ENCODE measurements around the gene SNRPB. TPM values are rescaled to one million over a fixed set of nuclear protein-coding genes. Genes with fewer than 3 reads are reported as not detected.
A peak's percentile ranks its signal among the peaks of the same experiment; 100 is the strongest.

SNRPB gene
- total and polyA plus RNA-seq, 2 of the 13 experiments (the other 11 are each of a cell fraction or from before 2014, with no cell fraction given): 473 to 844 TPM

DNA sequence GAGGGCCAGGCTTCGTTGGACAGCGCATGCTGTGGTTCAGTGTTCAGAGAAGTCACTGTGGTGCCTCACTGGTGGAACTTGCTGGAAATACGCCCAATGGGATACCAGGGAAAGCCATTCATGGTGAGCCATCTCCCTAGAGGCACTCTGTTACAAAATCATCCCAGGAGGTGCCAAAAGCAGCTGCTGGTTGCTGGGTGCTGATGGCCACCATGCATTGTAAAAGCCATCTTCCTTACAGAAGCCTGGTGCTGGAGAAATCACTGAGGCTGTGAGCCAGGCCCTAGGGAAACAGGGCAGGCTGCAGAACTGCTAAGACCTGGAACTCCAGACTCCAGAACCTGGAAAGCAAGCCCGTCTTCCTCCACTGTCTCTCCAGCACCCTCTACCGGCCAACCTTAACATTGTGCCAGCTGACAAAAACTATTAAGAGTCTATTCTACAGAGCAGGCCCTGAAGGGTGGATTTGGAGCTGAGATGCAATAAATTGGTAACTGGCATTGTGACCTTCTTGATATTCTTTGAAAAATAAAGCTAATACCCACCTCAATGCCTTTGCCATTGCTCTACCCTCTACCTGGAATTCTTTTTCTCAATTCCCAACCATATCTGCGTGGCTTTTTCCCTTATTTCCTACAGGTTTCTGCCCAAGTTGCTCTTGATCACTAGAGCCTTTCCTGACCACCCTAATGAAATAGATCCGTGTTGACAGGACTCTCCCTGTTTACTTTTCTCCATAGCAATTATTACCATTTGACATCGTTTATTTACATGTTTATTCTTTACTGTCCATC lies 18.5 kb downstream of the SNRPB start (continued):
- TF ChIP-seq TSC22D2 (CRISPR knock-in tag; IDR thresholded peaks at IDR 0.05; ENCODE audit: borderline replicate concordance) (peak; percentile 22; the same call in 1 of the 2 replicates), KDM2A (CRISPR knock-in tag; IDR thresholded peaks at IDR 0.05; ENCODE audit: borderline replicate concordance, low read depth) (0 out of 2 replicates have a peak, but pooled peaks have one; percentile 35), PAX8 (CRISPR knock-in tag; IDR thresholded peaks at IDR 0.05; ENCODE audit: borderline replicate concordance) (no peak), ZNF562 (CRISPR knock-in tag; IDR thresholded peaks at IDR 0.05; ENCODE audit: borderline replicate concordance) (no peak), ZNF720 (CRISPR knock-in tag; IDR thresholded peaks at IDR 0.05) (0 out of 2 replicates have a peak, but pooled peaks have one; percentile 51), TARDBP (CRISPR knock-in tag; IDR thresholded peaks at IDR 0.05) (0 out of 2 replicates have a peak, but pooled peaks have one; percentile 31), ZFX (CRISPR knock-in tag; IDR thresholded peaks at IDR 0.05; ENCODE audit: low read depth) (peak; percentile 36; the same call in 1 of the 2 replicates), THAP11 (CRISPR knock-in tag; IDR thresholded peaks at IDR 0.05) (peak; percentile 33; the same call in 1 of the 2 replicates), KAT7 (CRISPR knock-in tag; IDR thresholded peaks at IDR 0.05; ENCODE audit: borderline replicate concordance) (no peak), NR2F1 (CRISPR knock-in tag; IDR thresholded peaks at IDR 0.05) (no peak), MYC (CRISPR knock-in tag; IDR thresholded peaks at IDR 0.05; ENCODE audit: borderline replicate concordance) (0 out of 2 replicates have a peak, but pooled peaks have one; percentile 14), ZNF616 (CRISPR knock-in tag; IDR thresholded peaks at IDR 0.05; ENCODE audit: low read depth) (no peak), ZNF607 (CRISPR knock-in tag; IDR thresholded peaks at IDR 0.05; ENCODE audit: borderline replicate concordance) (0 out of 2 replicates have a peak, but pooled peaks have one; percentile 30), BHLHE40 (IDR thresholded peaks at IDR 0.05; ENCODE audit: low read length) (no peak)
- TF ChIP-seq, protein P1, sequence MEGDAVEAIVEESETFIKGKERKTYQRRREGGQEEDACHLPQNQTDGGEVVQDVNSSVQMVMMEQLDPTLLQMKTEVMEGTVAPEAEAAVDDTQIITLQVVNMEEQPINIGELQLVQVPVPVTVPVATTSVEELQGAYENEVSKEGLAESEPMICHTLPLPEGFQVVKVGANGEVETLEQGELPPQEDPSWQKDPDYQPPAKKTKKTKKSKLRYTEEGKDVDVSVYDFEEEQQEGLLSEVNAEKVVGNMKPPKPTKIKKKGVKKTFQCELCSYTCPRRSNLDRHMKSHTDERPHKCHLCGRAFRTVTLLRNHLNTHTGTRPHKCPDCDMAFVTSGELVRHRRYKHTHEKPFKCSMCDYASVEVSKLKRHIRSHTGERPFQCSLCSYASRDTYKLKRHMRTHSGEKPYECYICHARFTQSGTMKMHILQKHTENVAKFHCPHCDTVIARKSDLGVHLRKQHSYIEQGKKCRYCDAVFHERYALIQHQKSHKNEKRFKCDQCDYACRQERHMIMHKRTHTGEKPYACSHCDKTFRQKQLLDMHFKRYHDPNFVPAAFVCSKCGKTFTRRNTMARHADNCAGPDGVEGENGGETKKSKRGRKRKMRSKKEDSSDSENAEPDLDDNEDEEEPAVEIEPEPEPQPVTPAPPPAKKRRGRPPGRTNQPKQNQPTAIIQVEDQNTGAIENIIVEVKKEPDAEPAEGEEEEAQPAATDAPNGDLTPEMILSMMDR (CRISPR knock-in tag; IDR thresholded peaks at IDR 0.05): peak; percentile 93
- TF ChIP-seq, protein P2, sequence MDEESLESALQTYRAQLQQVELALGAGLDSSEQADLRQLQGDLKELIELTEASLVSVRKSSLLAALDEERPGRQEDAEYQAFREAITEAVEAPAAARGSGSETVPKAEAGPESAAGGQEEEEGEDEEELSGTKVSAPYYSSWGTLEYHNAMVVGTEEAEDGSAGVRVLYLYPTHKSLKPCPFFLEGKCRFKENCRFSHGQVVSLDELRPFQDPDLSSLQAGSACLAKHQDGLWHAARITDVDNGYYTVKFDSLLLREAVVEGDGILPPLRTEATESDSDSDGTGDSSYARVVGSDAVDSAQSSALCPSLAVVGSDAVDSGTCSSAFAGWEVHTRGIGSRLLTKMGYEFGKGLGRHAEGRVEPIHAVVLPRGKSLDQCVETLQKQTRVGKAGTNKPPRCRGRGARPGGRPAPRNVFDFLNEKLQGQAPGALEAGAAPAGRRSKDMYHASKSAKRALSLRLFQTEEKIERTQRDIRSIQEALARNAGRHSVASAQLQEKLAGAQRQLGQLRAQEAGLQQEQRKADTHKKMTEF (CRISPR knock-in tag; IDR thresholded peaks at IDR 0.05): 0 out of 2 replicates have a peak, but pooled peaks have one; percentile 30
- TF ChIP-seq, protein P3, sequence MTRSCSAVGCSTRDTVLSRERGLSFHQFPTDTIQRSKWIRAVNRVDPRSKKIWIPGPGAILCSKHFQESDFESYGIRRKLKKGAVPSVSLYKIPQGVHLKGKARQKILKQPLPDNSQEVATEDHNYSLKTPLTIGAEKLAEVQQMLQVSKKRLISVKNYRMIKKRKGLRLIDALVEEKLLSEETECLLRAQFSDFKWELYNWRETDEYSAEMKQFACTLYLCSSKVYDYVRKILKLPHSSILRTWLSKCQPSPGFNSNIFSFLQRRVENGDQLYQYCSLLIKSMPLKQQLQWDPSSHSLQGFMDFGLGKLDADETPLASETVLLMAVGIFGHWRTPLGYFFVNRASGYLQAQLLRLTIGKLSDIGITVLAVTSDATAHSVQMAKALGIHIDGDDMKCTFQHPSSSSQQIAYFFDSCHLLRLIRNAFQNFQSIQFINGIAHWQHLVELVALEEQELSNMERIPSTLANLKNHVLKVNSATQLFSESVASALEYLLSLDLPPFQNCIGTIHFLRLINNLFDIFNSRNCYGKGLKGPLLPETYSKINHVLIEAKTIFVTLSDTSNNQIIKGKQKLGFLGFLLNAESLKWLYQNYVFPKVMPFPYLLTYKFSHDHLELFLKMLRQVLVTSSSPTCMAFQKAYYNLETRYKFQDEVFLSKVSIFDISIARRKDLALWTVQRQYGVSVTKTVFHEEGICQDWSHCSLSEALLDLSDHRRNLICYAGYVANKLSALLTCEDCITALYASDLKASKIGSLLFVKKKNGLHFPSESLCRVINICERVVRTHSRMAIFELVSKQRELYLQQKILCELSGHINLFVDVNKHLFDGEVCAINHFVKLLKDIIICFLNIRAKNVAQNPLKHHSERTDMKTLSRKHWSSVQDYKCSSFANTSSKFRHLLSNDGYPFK (CRISPR knock-in tag; IDR thresholded peaks at IDR 0.05; ENCODE audit: borderline replicate concordance): no peak
- TF ChIP-seq, protein P4, sequence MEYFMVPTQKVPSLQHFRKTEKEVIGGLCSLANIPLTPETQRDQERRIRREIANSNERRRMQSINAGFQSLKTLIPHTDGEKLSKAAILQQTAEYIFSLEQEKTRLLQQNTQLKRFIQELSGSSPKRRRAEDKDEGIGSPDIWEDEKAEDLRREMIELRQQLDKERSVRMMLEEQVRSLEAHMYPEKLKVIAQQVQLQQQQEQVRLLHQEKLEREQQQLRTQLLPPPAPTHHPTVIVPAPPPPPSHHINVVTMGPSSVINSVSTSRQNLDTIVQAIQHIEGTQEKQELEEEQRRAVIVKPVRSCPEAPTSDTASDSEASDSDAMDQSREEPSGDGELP (IDR thresholded peaks at IDR 0.05; ENCODE audit: borderline replicate concordance, low read depth): peak; percentile 79; the same call in 1 of the 2 replicates
- TF ChIP-seq, protein P5, sequence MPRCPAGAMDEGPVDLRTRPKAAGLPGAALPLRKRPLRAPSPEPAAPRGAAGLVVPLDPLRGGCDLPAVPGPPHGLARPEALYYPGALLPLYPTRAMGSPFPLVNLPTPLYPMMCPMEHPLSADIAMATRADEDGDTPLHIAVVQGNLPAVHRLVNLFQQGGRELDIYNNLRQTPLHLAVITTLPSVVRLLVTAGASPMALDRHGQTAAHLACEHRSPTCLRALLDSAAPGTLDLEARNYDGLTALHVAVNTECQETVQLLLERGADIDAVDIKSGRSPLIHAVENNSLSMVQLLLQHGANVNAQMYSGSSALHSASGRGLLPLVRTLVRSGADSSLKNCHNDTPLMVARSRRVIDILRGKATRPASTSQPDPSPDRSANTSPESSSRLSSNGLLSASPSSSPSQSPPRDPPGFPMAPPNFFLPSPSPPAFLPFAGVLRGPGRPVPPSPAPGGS (CRISPR knock-in tag; IDR thresholded peaks at IDR 0.05): 0 out of 2 replicates have a peak, but pooled peaks have one; percentile 49
